ENCODE data around the gene RCVRN.

Gene RCVRN

GRCh38 chr17:9944704-9945103 is 39.6 kb upstream of the RCVRN start:
- no peaks in the 10 kb centered on the region for H3K9me3 ChIP-seq (ENCODE audit: insufficient read depth, low read length)
- H3K4me3 ChIP-seq (ENCODE audit: low read length) = no peak overlapping the region
- H3K36me3 ChIP-seq (replicated peaks; ENCODE audit: low read depth, low read length) = no peaks in the 10 kb centered on the region
- TF ChIP-seq CTCF (IDR thresholded peaks at IDR 0.05; ENCODE audit: low read depth, low read length) = no peak
- no peak for TF ChIP-seq EZH2phosphoT487 (IDR thresholded peaks at IDR 0.05; ENCODE audit: low read depth)
- H4K20me1 ChIP-seq (ENCODE audit: insufficient read depth, low read length) = no peaks in the 10 kb centered on the region
- no peaks in the 10 kb centered on the region for H3K79me2 ChIP-seq (ENCODE audit: low read length)
- H3K4me1 ChIP-seq (ENCODE audit: low read length) = no peaks in the 10 kb centered on the region
- no peak overlapping the region for H3K4me2 ChIP-seq (ENCODE audit: low read length)
- H3K9ac ChIP-seq (ENCODE audit: low read length) = no peak overlapping the region
- no peak overlapping the region for H3K27ac ChIP-seq (ENCODE audit: low read length)
- no peak overlapping the region for H2AFZ ChIP-seq (ENCODE audit: low read depth, low read length)
- no peaks in the 10 kb centered on the region for H3K27me3 ChIP-seq (ENCODE audit: low read depth, low read length)

GRCh38 chr17:9943343-9943742 is 38.3 kb upstream of the RCVRN start:
- H3K9ac ChIP-seq (ENCODE audit: low read length) = no peak overlapping the region
- no peaks in the 10 kb centered on the region for H3K27me3 ChIP-seq (ENCODE audit: low read depth, low read length)
- no peaks in the 10 kb centered on the region for H3K9me3 ChIP-seq (ENCODE audit: insufficient read depth, low read length)

GRCh38 chr17:9942885-9943284 is 37.8 kb upstream of the RCVRN start:
- H3K4me1 ChIP-seq (ENCODE audit: low read length) = no peaks in the 10 kb centered on the region
- no peak overlapping the region for H2AFZ ChIP-seq (ENCODE audit: low read depth, low read length)
- TF ChIP-seq EZH2phosphoT487 (IDR thresholded peaks at IDR 0.05; ENCODE audit: low read depth) (no peak), CTCF (IDR thresholded peaks at IDR 0.05; ENCODE audit: low read depth, low read length) (no peak)
- H3K36me3 ChIP-seq (replicated peaks; ENCODE audit: low read depth, low read length) = no peaks in the 10 kb centered on the region
- no peak overlapping the region for H3K27ac ChIP-seq (ENCODE audit: low read length)
- H3K9me3 ChIP-seq (ENCODE audit: insufficient read depth, low read length) = no peaks in the 10 kb centered on the region
- no peak overlapping the region for H3K9ac ChIP-seq (ENCODE audit: low read length)
- H3K4me3 ChIP-seq (ENCODE audit: low read length) = no peak overlapping the region
- no peak overlapping the region for H3K4me2 ChIP-seq (ENCODE audit: low read length)
- H3K27me3 ChIP-seq (ENCODE audit: low read depth, low read length) = no peaks in the 10 kb centered on the region
- no peaks in the 10 kb centered on the region for H4K20me1 ChIP-seq (ENCODE audit: insufficient read depth, low read length)
- no peaks in the 10 kb centered on the region for H3K79me2 ChIP-seq (ENCODE audit: low read length)

More at GRCh38 chr17:9943343-9943742, 38.3 kb upstream of the RCVRN start:
- Histone ChIP-seq H4K20me1 (ENCODE audit: insufficient read depth, low read length) (no peaks in the 10 kb centered on the region), H3K79me2 (ENCODE audit: low read length) (no peaks in the 10 kb centered on the region), H2AFZ (ENCODE audit: low read depth, low read length) (no peak overlapping the region), H3K27ac (ENCODE audit: low read length) (no peak overlapping the region), H3K4me3 (ENCODE audit: low read length) (no peak overlapping the region), H3K4me2 (ENCODE audit: low read length) (no peak overlapping the region), H3K4me1 (ENCODE audit: low read length) (no peaks in the 10 kb centered on the region), H3K36me3 (replicated peaks; ENCODE audit: low read depth, low read length) (no peaks in the 10 kb centered on the region)
- TF ChIP-seq CTCF (IDR thresholded peaks at IDR 0.05; ENCODE audit: low read depth, low read length) (no peak), EZH2phosphoT487 (IDR thresholded peaks at IDR 0.05; ENCODE audit: low read depth) (no peak)

GRCh38 chr17:9941305-9941704 is 36.2 kb upstream of the RCVRN start:
- no peak overlapping the region for H2AFZ ChIP-seq (ENCODE audit: low read depth, low read length)
- no peak overlapping the region for H3K4me3 ChIP-seq (ENCODE audit: low read length)
- H3K79me2 ChIP-seq (ENCODE audit: low read length) = no peaks in the 10 kb centered on the region
- H3K4me1 ChIP-seq (ENCODE audit: low read length) = no peaks in the 10 kb centered on the region
- H3K9me3 ChIP-seq (ENCODE audit: insufficient read depth, low read length) = no peaks in the 10 kb centered on the region
- no peaks in the 10 kb centered on the region for H4K20me1 ChIP-seq (ENCODE audit: insufficient read depth, low read length)
- H3K36me3 ChIP-seq (replicated peaks; ENCODE audit: low read depth, low read length) = no peaks in the 10 kb centered on the region
- H3K27me3 ChIP-seq (ENCODE audit: low read depth, low read length) = no peaks in the 10 kb centered on the region
- no peak overlapping the region for H3K9ac ChIP-seq (ENCODE audit: low read length)
- H3K4me2 ChIP-seq (ENCODE audit: low read length) = no peak overlapping the region
- H3K27ac ChIP-seq (ENCODE audit: low read length) = no peak overlapping the region
- TF ChIP-seq CTCF (IDR thresholded peaks at IDR 0.05; ENCODE audit: low read depth, low read length) = no peak
- no peak for TF ChIP-seq EZH2phosphoT487 (IDR thresholded peaks at IDR 0.05; ENCODE audit: low read depth)

Measured in OCI-LY3 (cell line).